Right lobe of liver (tissue), 6 donors: ENCODE measurements around the gene LDLRAD3. TPM values are rescaled to one million over a fixed set of nuclear protein-coding genes. Genes with fewer than 3 reads are reported as not detected.

Experiments
- ATAC-seq, 4 donors: fragments of 200-7000 bp; cut with Tn5 transposase; one replicate each; pipeline ENCODE4 v1.9.1; 2020; ENCODE audit warnings: mild to moderate bottlenecking in 4 of 4, moderate library complexity in 4 of 4
- DNase-seq, 3 donors: peaks; one replicate each; pipeline ENCODE4 v3.0.0-alpha.2; 2020
- H3K27ac ChIP-seq, 3 donors: fragments of 200-600 bp; one replicate each; pipeline ENCODE4 v1.8.0; 2022
- H3K27me3 ChIP-seq, 2 donors: fragments of 200-600 bp; one replicate each; pipeline ENCODE4 v1.8.0; 2022
- H3K36me3 ChIP-seq, 4 donors: fragments of 200-600 bp; sonication (generic) in 1 of 4; one replicate each; pipeline versions ENCODE4 v1.5.1 to v1.8.0; 2017 to 2022; ENCODE audit warnings: control low read depth in 1 of 4
- H3K4me1 ChIP-seq, 4 donors: fragments of 200-600 bp; sonication (generic) in 1 of 4; one replicate each; pipeline versions ENCODE4 v1.5.1 to v1.8.0; 2017 to 2022; ENCODE audit warnings: control low read depth in 1 of 4
- H3K4me3 ChIP-seq, 3 donors: fragments of 200-600 bp; one replicate each; pipeline ENCODE4 v1.8.0; 2022
- H3K9me3 ChIP-seq, 4 donors: fragments of 200-600 bp; sonication (generic) in 1 of 4; one replicate each; pipeline versions ENCODE4 v1.5.1 to v1.8.0; 2017 to 2022; ENCODE audit warnings: control low read depth in 1 of 4
- CTCF ChIP-seq, 4 donors: fragments of 200-600 bp in 3 of 4; fragments of 450-650 bp in 1 of 4; IDR thresholded peaks; one replicate each; pipeline versions ENCODE4 v1.5.1 to v1.8.0; 2016 to 2022; ENCODE audit warnings: antibody characterized with exemption in 4 of 4, mild to moderate bottlenecking in 2 of 4
- POLR2A ChIP-seq: fragments of 450-650 bp; IDR thresholded peaks from one replicate; pipeline ENCODE4 v1.6.1; 2017; ENCODE audit warnings: antibody characterized with exemption, mild to moderate bottlenecking
- WGBS: methylation state at CpG from one replicate; pipeline ENCODE4 v1.1.6; 2018; ENCODE audit warnings: low coverage, low lambda C conversion rate; ENCODE audit not compliant: insufficient coverage; ENCODE audit errors: missing lambda C conversion rate; 5-methylcytosine and 5-hydroxymethylcytosine counted together
- intact Hi-C, 2 donors: fragments of 100-400 bp; cut with DNase I; formaldehyde crosslinking; loops; one replicate each; pipeline versions ENCODE4 v1.11.2 to v1.14.1; 2022
- total RNA-seq, 6 experiments: library from RNA; depleted of rRNA in 2 of 6; stranded (reverse); fragments of >200 nt in 2 of 6; fragmentation: NEBNext Ultra II Directional in 3 of 6; extraction: Animal tissue kit (Norgen Biotek cat#: 25700) in 3 of 6; gene quantifications; one replicate each; pipeline versions ENCODE4 v1.1.0 to v1.2.4, GENCODE V29; 2016 to 2023
- donor health status: DM: no; HTN: yes; CAD: no.
- donor health status: DM: no; HTN: no; CAD: no.
- donor health status: DM: no; HTN: no; CAD: no.
- donor health status: DM: no; HTN: yes; CAD: no.
- donor health status: DM: no; HTN: yes; CAD: no.

LDLRAD3 gene
- total RNA-seq, 6 experiments from 2014 or later: 0.62 to 3.3 (median 2.7) TPM

GRCh38 chr11:35943309-35943708 lies 553 bp upstream of the LDLRAD3 start:
- ATAC-seq (no peak), DNase-seq (no peak)
- no peaks in the 10 kb centered on the region for H3K9me3 ChIP-seq
- peak overlapping the region; percentile 40 to 63 (median 47) for H3K4me3 ChIP-seq
- no peaks in the 10 kb centered on the region for H3K27me3 ChIP-seq
- intact Hi-C loops: no loop called here
- peaks cover 0 to 6% (median 0%) of the 10 kb centered on the region in 4 donors for H3K4me1 ChIP-seq
- H3K27ac ChIP-seq: peak overlapping the region in 1 of 3 donors; percentile 60
- TF ChIP-seq CTCF (IDR thresholded peaks at IDR 0.05) (no peak), POLR2A (no peak)
- 16% methylated on average over 9 of the region's 9 CpGs for WGBS
- no peaks in the 10 kb centered on the region for H3K36me3 ChIP-seq

DNA sequence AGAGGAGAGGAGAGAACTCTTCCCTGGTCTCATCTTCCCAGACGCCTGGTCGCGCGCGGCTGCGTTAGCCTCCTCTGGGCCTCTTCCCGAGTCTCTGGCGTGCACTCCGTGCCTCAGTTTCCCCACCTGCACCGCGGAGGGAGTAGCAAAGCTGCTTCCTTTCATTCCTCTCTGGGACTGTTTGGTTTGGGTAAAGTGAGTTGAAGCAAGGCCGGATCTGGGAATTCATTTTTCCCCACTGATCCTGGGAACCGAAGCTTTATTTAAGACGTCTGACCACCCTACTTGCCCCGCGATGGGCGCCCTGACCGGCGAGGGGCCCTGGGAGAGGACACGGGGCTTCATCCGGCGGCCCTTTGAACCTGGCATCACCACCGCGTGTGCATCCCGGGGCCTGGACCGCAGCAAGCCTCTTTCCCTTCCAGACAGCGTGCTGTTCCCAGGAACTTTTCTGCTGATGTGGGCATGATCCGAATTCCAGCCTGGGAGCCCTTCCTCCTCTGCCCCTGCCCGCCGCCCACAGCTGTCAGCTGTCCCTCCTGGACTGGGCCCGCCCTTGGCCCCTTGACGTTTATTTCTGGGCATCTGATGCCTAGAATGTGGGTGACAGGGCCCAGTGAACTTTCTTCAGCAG lies 758 bp downstream of the LDLRAD3 start:
- H3K4me1 ChIP-seq: peaks cover 0 to 6% (median 0%) of the 10 kb centered on the region in 4 donors
- TF ChIP-seq CTCF (IDR thresholded peaks at IDR 0.05) (no peak), POLR2A (no peak)
- ATAC-seq (peak in 3 of 4 donors; percentile 7 to 23 (median 7)), DNase-seq (peak in 1 of 3 donors; percentile 21)
- no peaks in the 10 kb centered on the region for H3K36me3 ChIP-seq
- intact Hi-C loops: no loop called here
- no peaks in the 10 kb centered on the region for H3K27me3 ChIP-seq
- H3K4me3 ChIP-seq: peak overlapping the region; percentile 48 to 63 (median 55)
- WGBS: 34% methylated on average over 20 of the region's 32 CpGs
- no peaks in the 10 kb centered on the region for H3K9me3 ChIP-seq
- no peak overlapping the region for H3K27ac ChIP-seq

GRCh38 chr11:35945137-35945518 lies 1.3 kb downstream of the LDLRAD3 start:
- WGBS: 83% methylated on average over 2 of the region's 2 CpGs
- H3K4me3 ChIP-seq: no peak overlapping the region
- intact Hi-C loops: no loop called here

DNA sequence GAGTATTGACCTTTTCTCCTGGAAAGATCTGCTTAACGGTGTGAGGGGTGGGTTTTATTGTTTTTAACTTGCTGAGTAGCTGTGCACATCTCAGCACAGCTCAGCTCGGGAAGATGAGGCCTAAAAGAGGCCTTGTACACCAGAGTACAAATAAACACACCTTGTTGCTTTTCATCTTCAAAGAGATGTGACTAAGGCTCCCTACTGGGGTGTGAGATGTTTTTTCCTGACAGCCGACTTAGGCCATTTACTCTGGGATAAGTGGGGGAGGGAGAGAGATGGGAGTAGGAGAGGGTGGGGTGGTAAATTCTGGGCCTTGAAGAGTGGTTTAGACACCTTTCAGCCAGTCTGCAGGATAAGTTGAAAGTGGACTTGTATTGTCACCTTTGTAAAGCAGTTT lies 2.9 kb downstream of the LDLRAD3 start:
- Histone ChIP-seq H3K9me3 (no peaks in the 10 kb centered on the region), H3K27ac (no peak overlapping the region), H3K36me3 (no peaks in the 10 kb centered on the region), H3K4me3 (no peak overlapping the region), H3K27me3 (no peaks in the 10 kb centered on the region), H3K4me1 (peaks cover 0 to 6% (median 0%) of the 10 kb centered on the region in 4 donors)
- DNase-seq (no peak), ATAC-seq (no peak)
- 68% methylated on average over 2 of the region's 3 CpGs for WGBS
- intact Hi-C loops: no loop called here
- TF ChIP-seq POLR2A: no peak
- TF ChIP-seq CTCF (IDR thresholded peaks at IDR 0.05): no peak

More at GRCh38 chr11:35945137-35945518, 1.3 kb downstream of the LDLRAD3 start:
- no peaks in the 10 kb centered on the region for H3K27me3 ChIP-seq
- ATAC-seq (no peak), DNase-seq (no peak)
- H3K36me3 ChIP-seq: no peaks in the 10 kb centered on the region
- TF ChIP-seq POLR2A (no peak), CTCF (IDR thresholded peaks at IDR 0.05) (no peak)
- no peaks in the 10 kb centered on the region for H3K9me3 ChIP-seq
- H3K4me1 ChIP-seq: peaks cover 0 to 6% (median 0%) of the 10 kb centered on the region in 4 donors
- no peak overlapping the region for H3K27ac ChIP-seq
